Gastrocnemius medialis (tissue), 4 donors: ENCODE results near the gene KIN.

Source experiments
- POLR2A ChIP-seq, 2 donors: fragments of 450-650 bp; IDR thresholded peaks; one replicate each; pipeline ENCODE4 v1.6.1; 2017; ENCODE audit warnings: antibody characterized with exemption in 2 of 2, mild to moderate bottlenecking in 2 of 2, moderate library complexity in 2 of 2
- TF ChIP-seq, protein P1 (sequence below), 5 experiments: fragments of 450-650 bp in 3 of 5; fragments of 200-600 bp in 2 of 5; sonication (generic) in 2 of 5; IDR thresholded peaks in 4 of 5; conservative IDR thresholded peaks in 1 of 5; 1 replicate in 4 of 5; 2 replicates in 1 of 5; pipeline ENCODE4 v1.5.1; 2016 to 2019; ENCODE audit warnings: antibody characterized with exemption in 5 of 5, mild to moderate bottlenecking in 3 of 5, moderate library complexity in 3 of 5

DNA sequence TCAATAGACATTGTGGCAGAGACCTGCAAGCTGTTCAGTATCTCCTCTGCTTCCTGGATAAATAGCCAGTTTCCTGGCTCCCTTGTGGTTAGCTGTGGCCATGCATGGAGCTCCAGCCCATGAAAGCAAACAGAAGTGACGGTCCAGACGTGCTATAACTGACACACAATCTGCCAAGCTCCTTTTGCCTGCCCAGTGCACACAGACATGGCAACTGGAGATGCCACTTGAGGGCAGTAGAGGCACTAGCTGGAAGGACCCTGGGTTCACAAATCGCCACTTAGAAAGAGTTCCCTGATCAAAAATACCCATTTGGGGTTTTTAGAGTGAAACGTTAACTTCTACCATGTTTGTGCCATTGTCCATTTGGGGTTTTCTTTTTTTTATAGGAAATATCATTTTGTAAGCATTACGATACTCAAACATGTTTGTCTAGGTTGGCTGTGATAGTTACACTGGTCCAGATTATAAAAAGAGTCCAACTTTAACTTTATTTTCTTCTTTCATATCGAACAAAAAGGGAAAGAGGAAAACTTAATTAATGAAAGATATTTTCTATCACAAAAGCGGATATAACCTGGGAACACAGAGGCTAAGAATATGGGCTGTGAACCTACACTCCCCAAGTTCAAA is 31.3 kb downstream of the KIN start:
- TF ChIP-seq, protein P1, sequence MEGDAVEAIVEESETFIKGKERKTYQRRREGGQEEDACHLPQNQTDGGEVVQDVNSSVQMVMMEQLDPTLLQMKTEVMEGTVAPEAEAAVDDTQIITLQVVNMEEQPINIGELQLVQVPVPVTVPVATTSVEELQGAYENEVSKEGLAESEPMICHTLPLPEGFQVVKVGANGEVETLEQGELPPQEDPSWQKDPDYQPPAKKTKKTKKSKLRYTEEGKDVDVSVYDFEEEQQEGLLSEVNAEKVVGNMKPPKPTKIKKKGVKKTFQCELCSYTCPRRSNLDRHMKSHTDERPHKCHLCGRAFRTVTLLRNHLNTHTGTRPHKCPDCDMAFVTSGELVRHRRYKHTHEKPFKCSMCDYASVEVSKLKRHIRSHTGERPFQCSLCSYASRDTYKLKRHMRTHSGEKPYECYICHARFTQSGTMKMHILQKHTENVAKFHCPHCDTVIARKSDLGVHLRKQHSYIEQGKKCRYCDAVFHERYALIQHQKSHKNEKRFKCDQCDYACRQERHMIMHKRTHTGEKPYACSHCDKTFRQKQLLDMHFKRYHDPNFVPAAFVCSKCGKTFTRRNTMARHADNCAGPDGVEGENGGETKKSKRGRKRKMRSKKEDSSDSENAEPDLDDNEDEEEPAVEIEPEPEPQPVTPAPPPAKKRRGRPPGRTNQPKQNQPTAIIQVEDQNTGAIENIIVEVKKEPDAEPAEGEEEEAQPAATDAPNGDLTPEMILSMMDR (IDR thresholded peaks at IDR 0.05 in 4 of 5, conservative IDR thresholded peaks at IDR 0.05 in 1 of 5): no peak
- TF ChIP-seq POLR2A (IDR thresholded peaks at IDR 0.05): no peak
